ENCODE data around the gene CTSS. TPM values are rescaled to one million over a fixed set of nuclear protein-coding genes. Genes with fewer than 3 reads are reported as not detected.

CTSS gene
- total RNA-seq, 1 donor from 2014 or later: 0.81 TPM

- H3K27me3 Mint-ChIP-seq (ENCODE audit: unreplicated experiment): no peaks in the 10 kb centered on the region
Measured at GRCh38 chr1:150708595-150708994, 57.0 kb downstream of the CTSS start.

DNA sequence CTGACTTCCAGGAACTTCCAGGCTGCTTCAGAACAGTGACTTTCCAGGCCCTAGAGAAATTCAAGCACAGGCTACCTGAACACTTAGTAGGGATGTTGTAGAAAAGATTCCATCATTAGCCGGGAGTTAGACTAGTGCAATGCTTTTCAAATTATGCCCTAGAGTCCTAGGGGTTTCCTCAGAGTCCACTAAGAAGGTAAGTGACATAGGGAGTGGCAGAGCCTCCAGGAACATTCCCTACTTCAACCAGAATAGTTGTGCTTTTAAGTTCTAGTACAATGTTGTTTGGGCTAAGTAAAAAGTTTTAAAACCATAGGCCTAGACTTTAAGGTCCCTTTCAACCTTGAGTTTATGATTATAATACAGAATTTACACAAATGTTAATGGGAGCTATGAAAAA, 59.5 kb downstream of the CTSS start:
- Mint-ChIP-seq H3K27me3 (ENCODE audit: unreplicated experiment) (no peaks in the 10 kb centered on the region), H3K36me3 (ENCODE audit: unreplicated experiment) (no peaks in the 10 kb centered on the region), H3K4me3 (ENCODE audit: unreplicated experiment) (no peak overlapping the region), H3K27ac (ENCODE audit: unreplicated experiment) (no peak overlapping the region), H3K9me3 (ENCODE audit: unreplicated experiment) (no peaks in the 10 kb centered on the region), H3K4me1 (ENCODE audit: low read depth, unreplicated experiment) (no peaks in the 10 kb centered on the region)
- no peak for TF ChIP-seq CTCF (IDR thresholded peaks at IDR 0.05; ENCODE audit: partially characterized antibody, unreplicated experiment)
- DNase-seq: no peak

More at GRCh38 chr1:150708595-150708994, 57.0 kb downstream of the CTSS start:
- Mint-ChIP-seq H3K9me3 (ENCODE audit: unreplicated experiment) (no peaks in the 10 kb centered on the region), H3K27ac (ENCODE audit: unreplicated experiment) (no peak overlapping the region), H3K4me1 (ENCODE audit: low read depth, unreplicated experiment) (no peaks in the 10 kb centered on the region), H3K4me3 (ENCODE audit: unreplicated experiment) (no peak overlapping the region), H3K36me3 (ENCODE audit: unreplicated experiment) (no peaks in the 10 kb centered on the region)
- no peak for TF ChIP-seq CTCF (IDR thresholded peaks at IDR 0.05; ENCODE audit: partially characterized antibody, unreplicated experiment)
- no peak for DNase-seq

- Mint-ChIP-seq H3K4me3 (ENCODE audit: unreplicated experiment) (no peak overlapping the region), H3K27ac (ENCODE audit: unreplicated experiment) (no peak overlapping the region), H3K9me3 (ENCODE audit: unreplicated experiment) (no peaks in the 10 kb centered on the region), H3K27me3 (ENCODE audit: unreplicated experiment) (no peaks in the 10 kb centered on the region), H3K36me3 (ENCODE audit: unreplicated experiment) (no peaks in the 10 kb centered on the region), H3K4me1 (ENCODE audit: low read depth, unreplicated experiment) (no peaks in the 10 kb centered on the region)
- no peak for DNase-seq
- TF ChIP-seq CTCF (IDR thresholded peaks at IDR 0.05; ENCODE audit: partially characterized antibody, unreplicated experiment): no peak
Measured at GRCh38 chr1:150703427-150703826, 62.2 kb downstream of the CTSS start.

DNA sequence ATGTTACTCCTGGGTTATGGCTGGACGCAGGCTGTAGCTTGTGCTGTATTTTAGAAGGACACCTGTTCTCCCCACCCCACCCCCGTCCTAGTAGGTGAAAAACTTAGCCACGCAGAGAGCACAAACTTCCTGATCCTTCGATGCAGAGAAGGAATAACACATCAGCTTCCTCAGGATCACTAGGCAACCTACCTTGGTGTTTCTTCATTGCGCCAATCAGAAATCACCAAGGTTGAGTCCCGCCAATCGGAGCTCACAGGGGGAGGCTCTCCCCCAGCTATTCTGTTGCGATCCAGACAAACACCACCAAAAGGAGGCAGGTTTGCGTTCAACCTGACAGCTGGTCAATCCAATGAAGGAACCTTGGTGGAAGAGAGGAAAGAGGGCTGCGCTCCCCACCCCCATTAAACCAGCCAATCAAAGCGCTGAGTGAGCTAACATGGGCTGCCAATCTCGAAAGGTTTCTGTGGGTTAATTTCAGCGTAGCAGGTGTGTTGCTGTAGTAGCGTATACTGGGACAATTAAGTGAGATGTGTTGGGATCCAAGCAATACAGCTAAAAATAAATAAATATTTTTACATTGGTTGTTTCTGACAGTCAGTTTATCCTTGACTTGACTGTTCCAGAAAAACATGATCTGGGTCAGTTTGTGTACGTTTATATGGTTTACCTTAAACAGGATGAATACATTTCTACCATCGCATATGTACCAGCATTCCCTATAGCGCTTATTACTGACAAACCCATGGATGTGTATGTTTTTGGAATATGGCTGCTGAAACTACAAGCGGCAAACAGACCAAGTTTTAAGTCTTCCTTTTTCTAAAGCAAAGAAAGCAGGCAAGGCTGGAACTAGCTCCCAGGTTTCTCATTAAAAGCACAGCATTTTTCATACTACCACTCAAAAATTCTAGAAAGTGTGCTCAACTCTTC, 68.3 kb downstream of the CTSS start, which contains the start of gene GOLPH3L:
GOLPH3L (minus strand) TSS at position 160 of the 933 bp plus-strand sequence. CDS start 2,316 bp downstream, outside the sequence.
- no peaks in the 10 kb centered on the region for H3K27me3 Mint-ChIP-seq (ENCODE audit: unreplicated experiment)
- DNase-seq: peak; percentile 84
- H3K4me1 Mint-ChIP-seq (ENCODE audit: low read depth, unreplicated experiment): peaks cover 5% of the 10 kb centered on the region
- H3K36me3 Mint-ChIP-seq (ENCODE audit: unreplicated experiment): no peaks in the 10 kb centered on the region
- H3K4me3 Mint-ChIP-seq (ENCODE audit: unreplicated experiment): peak within 1 kb of the TSS; percentile 100
- H3K9me3 Mint-ChIP-seq (ENCODE audit: unreplicated experiment): no peaks in the 10 kb centered on the region
- peak within 1 kb of the TSS; percentile 98 for H3K27ac Mint-ChIP-seq (ENCODE audit: unreplicated experiment)
- no peak for TF ChIP-seq CTCF (IDR thresholded peaks at IDR 0.05; ENCODE audit: partially characterized antibody, unreplicated experiment)

DNA sequence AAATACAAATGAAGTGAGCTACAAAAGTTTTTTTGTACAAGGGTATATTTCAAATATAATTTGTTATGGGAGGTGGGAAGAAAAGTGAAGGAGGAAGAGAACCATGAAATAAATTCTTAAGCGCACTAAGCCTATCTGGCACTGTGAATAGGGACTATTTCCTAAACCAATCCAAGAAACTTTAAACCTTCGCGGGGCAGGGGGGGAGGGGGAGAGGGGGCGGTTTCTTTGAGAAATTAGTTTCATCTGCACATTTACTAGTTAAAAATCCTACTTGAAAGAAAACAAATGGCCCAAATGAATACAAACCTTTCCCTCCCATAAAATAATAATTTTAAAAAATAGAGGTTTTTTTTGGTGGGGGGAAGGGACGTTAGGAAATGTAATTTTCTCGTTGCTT, 69.0 kb downstream of the CTSS start:
- Mint-ChIP-seq H3K4me3 (ENCODE audit: unreplicated experiment) (peak overlapping the region; percentile 100), H3K27me3 (ENCODE audit: unreplicated experiment) (no peaks in the 10 kb centered on the region), H3K36me3 (ENCODE audit: unreplicated experiment) (no peaks in the 10 kb centered on the region), H3K27ac (ENCODE audit: unreplicated experiment) (peak overlapping the region; percentile 98), H3K9me3 (ENCODE audit: unreplicated experiment) (no peaks in the 10 kb centered on the region), H3K4me1 (ENCODE audit: low read depth, unreplicated experiment) (peaks cover 5% of the 10 kb centered on the region)
- no peak for DNase-seq
- no peak for TF ChIP-seq CTCF (IDR thresholded peaks at IDR 0.05; ENCODE audit: partially characterized antibody, unreplicated experiment)

All from glutamatergic neuron (in vitro differentiated cells).